ENCODE results near the gene HCN3.

DNA sequence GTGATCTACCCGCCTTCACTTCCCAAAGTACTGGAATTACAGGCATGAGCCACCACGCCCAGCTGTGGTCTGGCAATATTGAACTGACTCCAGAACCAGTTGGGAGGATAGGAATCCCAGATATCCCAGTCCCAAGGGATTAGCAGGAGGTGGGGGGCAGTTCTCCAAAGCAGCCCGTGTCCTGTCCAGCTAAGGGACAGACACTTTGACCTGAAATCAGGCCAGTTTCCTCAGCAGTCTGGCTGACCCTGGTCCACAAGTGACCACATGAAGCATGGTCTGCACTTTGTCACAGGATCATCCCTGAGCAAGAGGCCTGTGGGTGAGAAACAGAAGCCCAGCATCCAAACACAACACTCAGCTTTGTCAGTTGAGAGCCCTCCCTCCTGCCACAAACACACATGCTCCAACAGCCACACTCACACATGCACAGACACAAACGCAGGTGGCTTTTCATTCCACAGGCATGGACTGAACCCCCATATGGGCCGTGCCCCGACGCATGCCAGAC, 28.7 kb downstream of the HCN3 start:
- TF ChIP-seq, protein P1, sequence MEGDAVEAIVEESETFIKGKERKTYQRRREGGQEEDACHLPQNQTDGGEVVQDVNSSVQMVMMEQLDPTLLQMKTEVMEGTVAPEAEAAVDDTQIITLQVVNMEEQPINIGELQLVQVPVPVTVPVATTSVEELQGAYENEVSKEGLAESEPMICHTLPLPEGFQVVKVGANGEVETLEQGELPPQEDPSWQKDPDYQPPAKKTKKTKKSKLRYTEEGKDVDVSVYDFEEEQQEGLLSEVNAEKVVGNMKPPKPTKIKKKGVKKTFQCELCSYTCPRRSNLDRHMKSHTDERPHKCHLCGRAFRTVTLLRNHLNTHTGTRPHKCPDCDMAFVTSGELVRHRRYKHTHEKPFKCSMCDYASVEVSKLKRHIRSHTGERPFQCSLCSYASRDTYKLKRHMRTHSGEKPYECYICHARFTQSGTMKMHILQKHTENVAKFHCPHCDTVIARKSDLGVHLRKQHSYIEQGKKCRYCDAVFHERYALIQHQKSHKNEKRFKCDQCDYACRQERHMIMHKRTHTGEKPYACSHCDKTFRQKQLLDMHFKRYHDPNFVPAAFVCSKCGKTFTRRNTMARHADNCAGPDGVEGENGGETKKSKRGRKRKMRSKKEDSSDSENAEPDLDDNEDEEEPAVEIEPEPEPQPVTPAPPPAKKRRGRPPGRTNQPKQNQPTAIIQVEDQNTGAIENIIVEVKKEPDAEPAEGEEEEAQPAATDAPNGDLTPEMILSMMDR (IDR thresholded peaks at IDR 0.05), result no peak
- TF ChIP-seq POLR2A (IDR thresholded peaks at IDR 0.05), result no peak
